Astrocyte (in vitro differentiated cells and primary cell): Measurements from ENCODE around the gene PIM2.

Experiments
- CTCF ChIP-seq: IDR thresholded peaks from 2 replicates; pipeline ENCODE4 v1.5.1; 2011; ENCODE audit warnings: low read depth, mild to moderate bottlenecking, inconsistent platforms, low read length, moderate library complexity; ENCODE audit not compliant: insufficient read depth
- EZH2 ChIP-seq: IDR thresholded peaks from 2 replicates; pipeline ENCODE4 v1.6.1; 2012; ENCODE audit warnings: mild to moderate bottlenecking, low read length, inconsistent platforms; ENCODE audit not compliant: insufficient read depth

DNA sequence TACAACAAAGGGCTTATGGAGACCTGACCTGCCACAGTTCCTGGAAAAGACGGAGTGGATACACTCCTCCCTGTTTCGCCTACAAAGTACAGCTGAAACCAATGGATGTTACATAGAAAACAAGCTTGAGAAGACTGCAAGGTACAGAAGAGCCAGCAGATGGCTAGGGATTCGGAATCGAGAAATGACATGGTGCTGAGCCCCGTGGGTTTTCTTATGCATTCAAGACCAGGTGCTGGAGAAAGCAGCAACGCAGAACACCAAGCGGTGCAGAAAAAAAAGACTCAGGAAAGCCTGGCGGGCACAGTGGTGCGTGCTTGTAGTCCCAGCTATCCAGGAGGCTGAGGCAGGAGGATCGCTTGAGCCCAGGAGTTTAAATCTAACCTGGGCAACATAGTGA is 35.1 kb downstream of the PIM2 start:
- TF ChIP-seq CTCF (no peak), EZH2 (no peak)
